HG03558 (cell line): Measurements from ENCODE around the gene C2orf78.
"Not testable (repeated sequence)": the region's sequence is repeated elsewhere in the genome, so short reads cannot be mapped to it uniquely, and the experiment has no call there.

ENCODE experiments used
- ATAC-seq: cut with Tn5 transposase; IDR thresholded peaks from one replicate; pipeline ENCODE4 v1.9.1; 2021; ENCODE audit warnings: moderate number of reproducible peaks; ENCODE audit not compliant: unreplicated experiment; ENCODE audit errors: extremely low read depth

The C2orf78 gene

GRCh38 chr2:73783883-73784282, at the start of gene C2orf78:
Gene C2orf78 (plus strand): TSS chr2:73784183. CDS start chr2:73784310, 127 bp downstream.
- not testable (repeated sequence) for ATAC-seq

- no peak for ATAC-seq
Observed at GRCh38 chr2:73736378-73736777, 47.6 kb upstream of the C2orf78 start.

GRCh38 chr2:73736855-73737779, 46.9 kb upstream of the C2orf78 start, which contains the start of gene TPRKB:
Gene TPRKB (minus strand): TSS chr2:73737345. CDS start chr2:73734569, 2,776 bp downstream.
- peak; percentile 92 for ATAC-seq

- no peak for ATAC-seq
Observed at GRCh38 chr2:73739101-73739500, 44.9 kb upstream of the C2orf78 start.

GRCh38 chr2:73740767-73741166, 43.2 kb upstream of the C2orf78 start:
- ATAC-seq, result no peak

GRCh38 chr2:73746015-73746876, 37.7 kb upstream of the C2orf78 start:
- no peak for ATAC-seq

GRCh38 chr2:73746877-73747208, 37.1 kb upstream of the C2orf78 start:
- ATAC-seq, result no peak

GRCh38 chr2:73749314-73749713, 34.7 kb upstream of the C2orf78 start:
- ATAC-seq, result no peak

GRCh38 chr2:73754332-73754731, 29.7 kb upstream of the C2orf78 start:
- ATAC-seq, result not testable (repeated sequence)

- no peak for ATAC-seq
Observed at GRCh38 chr2:73759285-73759764, 24.7 kb upstream of the C2orf78 start.

- ATAC-seq, result no peak
Observed at GRCh38 chr2:73759904-73760303, 24.1 kb upstream of the C2orf78 start.

GRCh38 chr2:73762571-73762970, 21.4 kb upstream of the C2orf78 start:
- no peak for ATAC-seq

- no peak for ATAC-seq
Observed at GRCh38 chr2:73764945-73765344, 19.0 kb upstream of the C2orf78 start.

GRCh38 chr2:73766349-73766748, 17.6 kb upstream of the C2orf78 start:
- ATAC-seq, result no peak

GRCh38 chr2:73766994-73767393, 17.0 kb upstream of the C2orf78 start:
- no peak for ATAC-seq

GRCh38 chr2:73770725-73771124, 13.3 kb upstream of the C2orf78 start:
- no peak for ATAC-seq

GRCh38 chr2:73772819-73773218, 11.2 kb upstream of the C2orf78 start:
- ATAC-seq, result no peak

- no peak for ATAC-seq
Observed at GRCh38 chr2:73776381-73776780, 7.6 kb upstream of the C2orf78 start.

GRCh38 chr2:73776869-73777519, 7.0 kb upstream of the C2orf78 start:
- no peak for ATAC-seq

- ATAC-seq, result not testable (repeated sequence)
Observed at GRCh38 chr2:73778867-73779466, 5.0 kb upstream of the C2orf78 start.
